ENCODE data around the gene ALKBH2.

Gene ALKBH2

DNA sequence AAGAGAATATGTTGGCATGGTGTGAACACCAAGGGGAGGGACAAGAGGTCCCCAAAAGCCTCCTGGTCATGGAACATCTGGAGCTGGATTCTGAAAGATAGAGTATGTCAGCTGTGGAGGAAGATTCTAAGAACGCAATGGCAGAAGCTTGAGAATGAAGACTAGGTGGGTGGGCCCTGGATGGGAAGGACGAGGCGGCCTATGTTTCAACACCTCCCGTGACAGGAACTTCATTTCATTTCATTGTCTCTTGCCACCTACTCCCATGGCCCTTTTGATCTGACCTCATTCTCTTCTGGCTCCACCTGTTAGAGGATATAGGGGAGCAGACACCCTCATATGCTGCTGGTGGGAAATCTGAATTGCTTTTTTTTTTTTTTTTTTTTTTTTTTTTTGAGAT lies 7.5 kb upstream of the ALKBH2 start:
- TF ChIP-seq, protein P1, sequence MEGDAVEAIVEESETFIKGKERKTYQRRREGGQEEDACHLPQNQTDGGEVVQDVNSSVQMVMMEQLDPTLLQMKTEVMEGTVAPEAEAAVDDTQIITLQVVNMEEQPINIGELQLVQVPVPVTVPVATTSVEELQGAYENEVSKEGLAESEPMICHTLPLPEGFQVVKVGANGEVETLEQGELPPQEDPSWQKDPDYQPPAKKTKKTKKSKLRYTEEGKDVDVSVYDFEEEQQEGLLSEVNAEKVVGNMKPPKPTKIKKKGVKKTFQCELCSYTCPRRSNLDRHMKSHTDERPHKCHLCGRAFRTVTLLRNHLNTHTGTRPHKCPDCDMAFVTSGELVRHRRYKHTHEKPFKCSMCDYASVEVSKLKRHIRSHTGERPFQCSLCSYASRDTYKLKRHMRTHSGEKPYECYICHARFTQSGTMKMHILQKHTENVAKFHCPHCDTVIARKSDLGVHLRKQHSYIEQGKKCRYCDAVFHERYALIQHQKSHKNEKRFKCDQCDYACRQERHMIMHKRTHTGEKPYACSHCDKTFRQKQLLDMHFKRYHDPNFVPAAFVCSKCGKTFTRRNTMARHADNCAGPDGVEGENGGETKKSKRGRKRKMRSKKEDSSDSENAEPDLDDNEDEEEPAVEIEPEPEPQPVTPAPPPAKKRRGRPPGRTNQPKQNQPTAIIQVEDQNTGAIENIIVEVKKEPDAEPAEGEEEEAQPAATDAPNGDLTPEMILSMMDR (conservative IDR thresholded peaks at IDR 0.05; ENCODE audit: low read depth, low read length) = no peak
- no peak for DNase-seq (ENCODE audit: low read depth)
- H3K4me3 ChIP-seq (ENCODE audit: low read depth, low read length) = no peak overlapping the region

DNA sequence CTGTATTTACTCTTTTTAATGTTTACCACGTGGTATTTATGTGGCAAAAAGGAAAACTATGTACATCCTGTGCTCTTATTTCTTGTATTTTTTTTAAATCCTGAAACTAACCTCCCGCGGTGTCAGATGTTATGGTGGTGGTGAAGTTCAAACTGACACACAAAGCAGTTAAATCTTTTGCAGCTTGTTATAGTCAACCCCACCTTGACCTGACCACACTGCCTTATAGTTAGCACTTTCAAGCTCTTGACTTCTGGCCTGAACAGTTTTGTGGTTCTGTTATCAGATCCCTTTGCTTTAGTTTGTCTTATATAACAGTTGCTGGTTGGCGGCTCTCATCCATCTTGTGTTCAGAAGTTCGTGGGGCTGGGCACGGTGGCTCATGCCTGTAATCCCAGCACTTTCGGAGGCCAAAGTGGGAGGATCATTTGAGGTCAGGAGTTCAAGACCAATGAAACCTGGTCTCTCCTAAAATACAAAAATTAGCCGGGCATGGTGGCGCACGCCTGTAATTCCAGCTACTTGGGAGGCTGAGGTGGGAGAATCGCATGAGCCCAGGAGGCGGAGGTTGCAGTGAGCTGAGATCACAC lies 6.3 kb upstream of the ALKBH2 start:
- H3K4me3 ChIP-seq (ENCODE audit: low read depth, low read length) = peak overlapping the region; percentile 84
- TF ChIP-seq, protein P1 (conservative IDR thresholded peaks at IDR 0.05; ENCODE audit: low read depth, low read length) = no peak
- peak; percentile 61 for DNase-seq (ENCODE audit: low read depth)

DNA sequence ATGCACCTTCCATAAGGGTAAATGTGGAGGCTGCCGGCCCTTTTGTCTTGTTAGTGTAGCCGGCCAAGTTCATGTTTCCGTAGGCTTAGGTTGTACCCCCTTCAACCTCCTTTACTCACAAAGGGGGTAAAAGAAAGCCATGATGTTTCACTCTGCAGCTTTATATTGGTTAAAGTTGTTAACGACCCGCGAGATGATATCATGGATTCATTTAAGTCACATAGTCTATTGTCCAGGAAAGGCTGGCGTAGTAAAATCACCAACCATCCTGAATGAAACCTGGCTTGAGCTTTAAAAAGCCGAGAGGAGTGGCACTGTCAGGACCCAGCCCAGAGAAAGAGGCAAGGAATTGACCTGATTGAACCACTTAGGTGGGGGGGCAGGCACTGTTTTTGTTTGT lies 5.4 kb upstream of the ALKBH2 start:
- peak; percentile 23 for DNase-seq (ENCODE audit: low read depth)
- H3K4me3 ChIP-seq (ENCODE audit: low read depth, low read length) = peak overlapping the region; percentile 84
- TF ChIP-seq, protein P1 (conservative IDR thresholded peaks at IDR 0.05; ENCODE audit: low read depth, low read length) = no peak

DNA sequence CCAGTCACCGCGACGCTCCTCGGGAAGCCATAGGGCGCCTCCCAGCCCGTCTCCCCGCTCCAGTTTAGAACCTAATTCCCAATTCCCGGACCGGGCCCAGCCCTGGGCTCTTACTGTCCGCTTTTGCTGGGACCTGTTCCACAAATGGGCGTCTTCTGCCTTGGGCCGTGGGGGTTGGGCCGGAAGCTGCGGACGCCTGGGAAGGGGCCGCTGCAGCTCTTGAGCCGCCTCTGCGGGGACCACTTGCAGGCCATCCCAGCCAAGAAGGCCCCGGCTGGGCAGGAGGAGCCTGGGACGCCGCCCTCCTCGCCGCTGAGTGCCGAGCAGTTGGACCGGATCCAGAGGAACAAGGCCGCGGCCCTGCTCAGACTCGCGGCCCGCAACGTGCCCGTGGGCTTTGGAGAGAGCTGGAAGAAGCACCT lies 4.9 kb upstream of the ALKBH2 start:
- TF ChIP-seq, protein P1 (conservative IDR thresholded peaks at IDR 0.05; ENCODE audit: low read depth, low read length) = no peak
- H3K4me3 ChIP-seq (ENCODE audit: low read depth, low read length) = peak overlapping the region; percentile 84
- peak; percentile 70 for DNase-seq (ENCODE audit: low read depth)

DNA sequence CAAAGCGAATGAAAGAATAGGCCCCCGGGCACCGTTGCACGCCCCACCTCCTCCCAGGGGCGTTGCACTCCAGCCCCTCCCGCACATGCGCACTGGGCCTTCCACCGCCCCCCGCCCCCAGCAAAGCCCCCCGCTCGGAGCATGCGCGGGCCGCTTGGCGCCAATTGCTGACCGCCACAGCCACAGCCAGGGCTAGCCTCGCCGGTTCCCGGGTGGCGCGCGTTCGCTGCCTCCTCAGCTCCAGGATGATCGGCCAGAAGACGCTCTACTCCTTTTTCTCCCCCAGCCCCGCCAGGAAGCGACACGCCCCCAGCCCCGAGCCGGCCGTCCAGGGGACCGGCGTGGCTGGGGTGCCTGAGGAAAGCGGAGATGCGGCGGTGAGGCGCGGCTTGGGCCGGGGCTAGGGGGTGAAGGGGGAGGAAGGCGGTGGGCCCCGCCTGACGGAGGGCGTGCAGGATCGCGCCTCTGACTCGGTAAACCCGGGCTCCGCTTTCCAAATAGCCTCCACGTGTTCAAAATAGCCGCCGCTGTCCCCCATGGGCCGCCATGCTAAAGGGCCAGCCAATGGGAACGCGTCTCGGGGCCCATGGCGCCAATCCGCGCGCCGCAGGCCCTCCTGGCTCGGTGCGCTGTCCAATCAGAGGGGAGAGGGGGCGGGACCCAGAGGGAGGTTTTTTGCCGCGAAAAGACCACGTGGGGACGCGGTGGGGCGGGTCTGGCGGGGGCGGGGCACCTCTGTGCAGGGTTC lies 4.3 kb upstream of the ALKBH2 start, which contains the start of gene UNG:
Gene UNG, plus strand, starts transcription at position 163 of the 748 bp plus-strand sequence. Its CDS starts 83 bp downstream, at position 246.
- peak; percentile 96 for DNase-seq (ENCODE audit: low read depth)
- TF ChIP-seq, protein P1 (conservative IDR thresholded peaks at IDR 0.05; ENCODE audit: low read depth, low read length) = no peak
- H3K4me3 ChIP-seq (ENCODE audit: low read depth, low read length) = peak within 1 kb of the TSS; percentile 84

GRCh38 chr12:109097140-109097434 lies 3.8 kb upstream of the ALKBH2 start:
- TF ChIP-seq, protein P1 (conservative IDR thresholded peaks at IDR 0.05; ENCODE audit: low read depth, low read length) = no peak
- H3K4me3 ChIP-seq (ENCODE audit: low read depth, low read length) = peak overlapping the region; percentile 68
- no peak for DNase-seq (ENCODE audit: low read depth)
